H1 (cell line): ENCODE results near the gene NLGN4Y. TPM values are rescaled to one million over a fixed set of nuclear protein-coding genes. Genes with fewer than 3 reads are reported as not detected.

Experiments used
- BCL11A ChIP-seq, 2 experiments: IDR thresholded peaks; one replicate each; pipeline ENCODE4 v1.6.1; 2011; ENCODE audit warnings: low read depth in 2 of 2, low read length in 2 of 2, mild to moderate bottlenecking in 2 of 2
- GTF2F1 ChIP-seq: IDR thresholded peaks from 2 replicates; pipeline ENCODE4 v1.6.1; 2012; ENCODE audit warnings: low read depth, low read length, improper control_type of control experiment, borderline replicate concordance
- polyA plus RNA-seq, 7 experiments: library from polyadenylated mRNA; depleted of rRNA in 3 of 7; stranded (reverse) in 5 of 7; unstranded in 2 of 7; fragments of >200 nt in 5 of 7; fragments of 200-250 nt in 2 of 7; gene quantifications; 1 replicate in 5 of 7; 2 replicates in 1 of 7; 4 replicates in 1 of 7; pipeline versions ENCODE4 v1.2.1 to v1.2.3, GENCODE V29; 2011 to 2013; ENCODE audit warnings: missing spikeins in 2 of 7, mixed read lengths in 2 of 7
- total RNA-seq: library from RNA; stranded (reverse); fragmentation: NEBNext Ultra II Directional; extraction: Animal tissue kit (Norgen Biotek cat#: 25700); gene quantifications from 2 replicates; pipeline ENCODE4 v1.2.1, GENCODE V29; 2021

NLGN4Y gene
- total and polyA plus RNA-seq, 2 of the 8 experiments (the other 6 are each of a cell fraction or from before 2014, with no cell fraction given): 35.7 to 51.3 TPM

GRCh38 chrY:14631676-14632075 lies 107.3 kb downstream of the NLGN4Y start (continued):
- no peak for TF ChIP-seq GTF2F1
- TF ChIP-seq BCL11A (IDR thresholded peaks at IDR 0.05; ENCODE audit: low read depth in 2 of 2, low read length in 2 of 2): no peak
